Cardiac muscle cell (in vitro differentiated cells and primary cell): ENCODE data around the gene CXCL11. TPM values are rescaled to one million over a fixed set of nuclear protein-coding genes. Genes with fewer than 3 reads are reported as not detected.
"Not testable (repeated sequence)": the region's sequence is repeated elsewhere in the genome, so short reads cannot be mapped to it uniquely, and the experiment has no call there.

ENCODE experiments used
- DNase-seq, 2 donors: peaks; one replicate each; pipeline versions ENCODE4 v3.0.0 to v3.0.0-alpha.2; 2010 to 2017; ENCODE audit warnings: low read depth in 1 of 2, low spot score in 1 of 2
- H3K27ac ChIP-seq: fragments of 200-600 bp; sonication (generic); 2 replicates; pipeline ENCODE4 v1.5.1; 2016
- H3K27me3 ChIP-seq: fragments of 200-600 bp; sonication (generic); 2 replicates; pipeline ENCODE4 v1.6.0; 2016; ENCODE audit warnings: control low read depth
- H3K36me3 ChIP-seq: fragments of 200-600 bp; sonication (generic); 2 replicates; pipeline ENCODE4 v1.5.1; 2016; ENCODE audit warnings: control low read depth
- H3K4me1 ChIP-seq: fragments of 200-600 bp; sonication (generic); 2 replicates; pipeline ENCODE4 v1.8.1; 2017; ENCODE audit warnings: low read depth, mild to moderate bottlenecking, mixed run types
- H3K4me3 ChIP-seq: fragments of 200-600 bp; sonication (generic); 2 replicates; pipeline ENCODE4 v1.5.1; 2016; ENCODE audit warnings: mild to moderate bottlenecking
- H3K9me3 ChIP-seq: fragments of 200-600 bp; sonication (generic); 2 replicates; pipeline ENCODE4 v1.5.1; 2017; ENCODE audit warnings: low read depth, mild to moderate bottlenecking, control low read depth
- CTCF ChIP-seq: IDR thresholded peaks from 2 replicates; pipeline ENCODE4 v1.5.1; 2012; ENCODE audit warnings: low read depth, mild to moderate bottlenecking, low read length
- polyA plus RNA-seq: library from polyadenylated mRNA; unstranded; fragments of >200 nt; fragmentation: Nextera tagmentation; extraction: Ambion mirVana; gene quantifications from 2 replicates; pipeline ENCODE4 v1.2.1, GENCODE V29; 2016
- total RNA-seq: library from RNA; depleted of rRNA; stranded (reverse); fragments of >200 nt; gene quantifications from 2 replicates; pipeline ENCODE4 v1.2.3, GENCODE V29; 2016

The CXCL11 gene
- total and polyA plus RNA-seq, 2 experiments from 2014 or later, result not detected

- Histone ChIP-seq H3K9me3 (no peaks in the 10 kb centered on the region), H3K36me3 (no peaks in the 10 kb centered on the region), H3K4me3 (no peak overlapping the region), H3K27ac (no peak overlapping the region), H3K27me3 (peaks cover 4% of the 10 kb centered on the region), H3K4me1 (no peaks in the 10 kb centered on the region)
- no peak for DNase-seq
- no peak for TF ChIP-seq CTCF
Observed at GRCh38 chr4:76000279-76000678, 35.6 kb downstream of the CXCL11 start.

GRCh38 chr4:75998525-75999147 lies 37.2 kb downstream of the CXCL11 start:
- H3K36me3 ChIP-seq, DNase-seq, H3K27ac ChIP-seq, H3K4me1 ChIP-seq, H3K4me3 ChIP-seq, H3K9me3 ChIP-seq: not testable (repeated sequence)
- peaks cover 14% of the 10 kb centered on the region for H3K27me3 ChIP-seq

GRCh38 chr4:75997946-75998345 lies 37.9 kb downstream of the CXCL11 start:
- TF ChIP-seq CTCF, result no peak
- no peaks in the 10 kb centered on the region for H3K4me1 ChIP-seq
- peaks cover 14% of the 10 kb centered on the region for H3K27me3 ChIP-seq
- no peak overlapping the region for H3K4me3 ChIP-seq
- H3K36me3 ChIP-seq, result no peaks in the 10 kb centered on the region
- DNase-seq, result no peak
- no peaks in the 10 kb centered on the region for H3K9me3 ChIP-seq
- H3K27ac ChIP-seq, result no peak overlapping the region

- Histone ChIP-seq H3K4me1 (no peaks in the 10 kb centered on the region), H3K36me3 (no peaks in the 10 kb centered on the region), H3K27me3 (peaks cover 18% of the 10 kb centered on the region), H3K9me3 (no peaks in the 10 kb centered on the region), H3K27ac (no peak overlapping the region), H3K4me3 (no peak overlapping the region)
- DNase-seq, result no peak
- no peak for TF ChIP-seq CTCF
Observed at GRCh38 chr4:75997081-75997480, 38.8 kb downstream of the CXCL11 start.

GRCh38 chr4:75995727-75996126 lies 40.1 kb downstream of the CXCL11 start:
- Histone ChIP-seq H3K9me3 (no peaks in the 10 kb centered on the region), H3K4me3 (no peak overlapping the region), H3K4me1 (no peaks in the 10 kb centered on the region), H3K27ac (no peak overlapping the region), H3K36me3 (no peaks in the 10 kb centered on the region), H3K27me3 (peaks cover 21% of the 10 kb centered on the region)
- DNase-seq, result peak; percentile 68 to 71
- peak; percentile 49 for TF ChIP-seq CTCF

- no peak for TF ChIP-seq CTCF
- Histone ChIP-seq H3K9me3 (no peaks in the 10 kb centered on the region), H3K36me3 (no peaks in the 10 kb centered on the region), H3K27ac (no peak overlapping the region), H3K27me3 (peaks cover 21% of the 10 kb centered on the region), H3K4me3 (no peak overlapping the region), H3K4me1 (peaks cover 11% of the 10 kb centered on the region)
- DNase-seq, result no peak
Observed at GRCh38 chr4:75992462-75992861, 43.4 kb downstream of the CXCL11 start.
